Measurements from ENCODE around the gene SPRR4. TPM values are rescaled to one million over a fixed set of nuclear protein-coding genes. Genes with fewer than 3 reads are reported as not detected.

SPRR4 gene
- total RNA-seq, 4 donors from 2014 or later, result not detected

DNA sequence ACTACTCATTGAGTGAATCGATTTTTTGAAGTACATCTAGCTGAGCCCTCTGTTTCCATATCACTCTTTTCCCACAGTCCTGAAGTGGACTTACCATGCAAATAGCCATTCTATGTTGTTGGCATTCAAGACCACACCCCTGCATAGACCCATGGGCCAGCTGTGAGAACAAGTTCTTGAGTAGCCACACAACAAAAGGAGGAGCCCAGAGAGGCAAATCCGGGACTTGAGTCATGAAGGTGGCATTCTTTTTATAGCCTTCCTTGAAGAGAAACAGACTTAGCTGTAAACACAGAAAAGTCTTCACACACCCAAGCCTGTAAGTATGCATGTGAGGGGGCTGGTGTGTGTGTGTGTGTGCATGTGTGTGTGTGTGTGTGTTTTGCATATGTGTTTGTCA is 37.3 kb upstream of the SPRR4 start:
- Histone ChIP-seq H3K9me3 (no peaks in the 10 kb centered on the region), H3K27me3 (no peaks in the 10 kb centered on the region), H3K36me3 (no peaks in the 10 kb centered on the region), H3K27ac (no peak overlapping the region), H3K4me3 (no peak overlapping the region), H3K4me1 (no peaks in the 10 kb centered on the region)
- DNase-seq, result no peak
- no peak for TF ChIP-seq POLR2A (IDR thresholded peaks at IDR 0.05)
- TF ChIP-seq, protein P1, sequence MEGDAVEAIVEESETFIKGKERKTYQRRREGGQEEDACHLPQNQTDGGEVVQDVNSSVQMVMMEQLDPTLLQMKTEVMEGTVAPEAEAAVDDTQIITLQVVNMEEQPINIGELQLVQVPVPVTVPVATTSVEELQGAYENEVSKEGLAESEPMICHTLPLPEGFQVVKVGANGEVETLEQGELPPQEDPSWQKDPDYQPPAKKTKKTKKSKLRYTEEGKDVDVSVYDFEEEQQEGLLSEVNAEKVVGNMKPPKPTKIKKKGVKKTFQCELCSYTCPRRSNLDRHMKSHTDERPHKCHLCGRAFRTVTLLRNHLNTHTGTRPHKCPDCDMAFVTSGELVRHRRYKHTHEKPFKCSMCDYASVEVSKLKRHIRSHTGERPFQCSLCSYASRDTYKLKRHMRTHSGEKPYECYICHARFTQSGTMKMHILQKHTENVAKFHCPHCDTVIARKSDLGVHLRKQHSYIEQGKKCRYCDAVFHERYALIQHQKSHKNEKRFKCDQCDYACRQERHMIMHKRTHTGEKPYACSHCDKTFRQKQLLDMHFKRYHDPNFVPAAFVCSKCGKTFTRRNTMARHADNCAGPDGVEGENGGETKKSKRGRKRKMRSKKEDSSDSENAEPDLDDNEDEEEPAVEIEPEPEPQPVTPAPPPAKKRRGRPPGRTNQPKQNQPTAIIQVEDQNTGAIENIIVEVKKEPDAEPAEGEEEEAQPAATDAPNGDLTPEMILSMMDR (IDR thresholded peaks at IDR 0.05), result no peak
- intact Hi-C loops (cut with DNase I; ENCODE audit: low total_unique reads), result no loop called here

DNA sequence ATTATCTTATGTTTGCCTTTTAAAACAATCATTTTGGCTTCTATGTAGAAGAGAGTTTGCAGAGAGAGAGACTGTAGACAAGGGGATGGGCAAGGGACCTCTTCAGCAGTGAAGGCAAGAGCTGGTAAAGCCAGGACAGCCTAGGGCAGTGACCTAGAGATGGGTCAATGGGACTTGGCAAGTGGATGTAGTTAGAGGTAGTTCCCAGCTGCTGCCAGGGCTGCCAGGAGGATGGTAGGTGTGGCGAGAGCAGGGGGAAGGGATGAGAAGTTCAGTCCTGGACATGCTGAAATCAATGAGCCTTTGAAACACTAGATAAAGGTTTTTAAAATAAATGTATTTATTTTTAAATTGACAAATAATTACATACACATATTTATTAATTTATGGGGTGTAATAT is 29.8 kb upstream of the SPRR4 start:
- Histone ChIP-seq H3K27ac (no peak overlapping the region), H3K36me3 (no peaks in the 10 kb centered on the region), H3K9me3 (no peaks in the 10 kb centered on the region), H3K27me3 (no peaks in the 10 kb centered on the region), H3K4me3 (no peak overlapping the region), H3K4me1 (no peaks in the 10 kb centered on the region)
- TF ChIP-seq POLR2A (IDR thresholded peaks at IDR 0.05), result no peak
- TF ChIP-seq, protein P1 (IDR thresholded peaks at IDR 0.05), result no peak
- intact Hi-C loops (cut with DNase I; ENCODE audit: low total_unique reads), result no loop called here
- no peak for DNase-seq

DNA sequence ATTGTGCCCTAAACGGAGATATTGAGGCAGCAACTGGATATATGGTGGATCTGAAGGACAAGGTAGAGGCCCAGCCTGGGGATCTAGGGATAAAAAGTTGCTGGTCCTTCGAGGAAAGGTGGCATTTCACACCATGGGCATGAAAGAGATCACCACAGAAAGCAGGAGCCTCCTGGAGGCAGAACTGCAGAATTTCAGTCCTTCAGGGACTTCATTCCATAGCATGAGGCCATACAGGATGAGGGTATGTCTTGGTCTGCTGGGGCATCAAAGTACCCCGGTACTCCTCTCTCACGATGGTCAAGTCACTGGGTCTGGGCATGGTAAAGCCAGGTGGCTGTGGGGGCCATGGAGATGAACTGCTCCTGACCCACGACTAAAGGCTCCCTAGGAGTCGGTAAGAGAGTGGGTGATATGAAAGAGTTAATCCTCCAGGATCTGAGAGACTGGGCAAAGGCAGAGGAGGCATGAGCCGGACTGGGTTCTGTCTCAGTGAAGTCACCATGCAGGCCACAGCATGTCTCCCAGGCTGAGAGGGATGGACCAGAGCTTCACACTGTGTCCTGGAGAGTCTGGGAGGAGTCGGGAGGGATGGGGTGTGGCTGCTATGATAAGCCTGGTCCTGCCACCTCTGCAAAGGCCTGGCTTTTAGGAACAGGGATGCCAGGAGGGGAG is 29.3 kb upstream of the SPRR4 start:
- no peaks in the 10 kb centered on the region for H3K4me1 ChIP-seq
- H3K9me3 ChIP-seq, result no peaks in the 10 kb centered on the region
- H3K27ac ChIP-seq, result no peak overlapping the region
- DNase-seq, result no peak
- no peak for TF ChIP-seq POLR2A (IDR thresholded peaks at IDR 0.05)
- TF ChIP-seq, protein P1 (IDR thresholded peaks at IDR 0.05), result no peak
- H3K36me3 ChIP-seq, result no peaks in the 10 kb centered on the region
- intact Hi-C loops (cut with DNase I; ENCODE audit: low total_unique reads), result no loop called here
- no peak overlapping the region for H3K4me3 ChIP-seq
- no peaks in the 10 kb centered on the region for H3K27me3 ChIP-seq

DNA sequence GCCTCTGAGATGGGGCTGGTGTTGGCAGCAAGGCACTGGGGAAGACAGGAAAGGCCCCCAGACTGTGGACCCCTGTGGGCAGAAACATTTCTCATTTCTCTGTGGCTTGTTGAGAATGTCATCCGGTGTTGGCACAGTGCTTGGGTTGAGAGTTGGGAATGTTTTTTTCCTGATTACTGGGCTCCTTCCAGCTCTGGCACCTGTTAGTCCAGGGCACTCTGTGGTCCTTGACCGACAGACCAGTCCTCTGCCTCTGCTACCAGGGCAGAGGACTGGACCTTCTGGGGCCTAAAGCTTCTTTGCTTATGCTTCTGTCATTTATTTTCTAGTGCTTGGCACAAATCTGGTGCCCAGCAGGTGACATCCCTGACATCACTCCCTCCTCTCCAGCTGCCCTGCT is 28.3 kb upstream of the SPRR4 start:
- Histone ChIP-seq H3K36me3 (no peaks in the 10 kb centered on the region), H3K4me3 (no peak overlapping the region), H3K27ac (no peak overlapping the region), H3K4me1 (no peaks in the 10 kb centered on the region), H3K9me3 (no peaks in the 10 kb centered on the region), H3K27me3 (no peaks in the 10 kb centered on the region)
- intact Hi-C loops (cut with DNase I; ENCODE audit: low total_unique reads), result no loop called here
- no peak for DNase-seq
- no peak for TF ChIP-seq POLR2A (IDR thresholded peaks at IDR 0.05)
- TF ChIP-seq, protein P1 (IDR thresholded peaks at IDR 0.05), result no peak

DNA sequence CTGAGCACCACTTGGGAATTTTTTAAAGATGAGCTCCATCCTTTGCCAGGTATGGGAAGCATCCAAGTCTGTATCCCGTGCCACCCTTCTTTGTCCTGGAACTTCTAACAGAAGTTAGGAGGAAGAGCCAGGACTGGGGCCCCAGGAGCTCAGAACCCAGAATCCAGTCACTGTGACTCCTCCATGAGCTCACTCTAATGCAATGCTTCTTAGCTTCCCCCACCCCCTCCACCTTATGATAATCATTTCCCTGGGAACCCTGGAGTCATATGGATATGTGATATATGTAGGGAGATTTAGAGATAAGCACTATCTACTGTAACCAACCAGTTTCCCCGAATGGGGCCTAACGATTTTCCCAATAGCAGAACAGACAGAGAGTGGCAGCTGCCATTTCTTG is 24.2 kb upstream of the SPRR4 start:
- intact Hi-C loops (cut with DNase I; ENCODE audit: low total_unique reads), result no loop called here
- H3K36me3 ChIP-seq, result no peaks in the 10 kb centered on the region
- DNase-seq, result no peak
- TF ChIP-seq POLR2A (IDR thresholded peaks at IDR 0.05), result no peak
- TF ChIP-seq, protein P1 (IDR thresholded peaks at IDR 0.05), result no peak
- H3K4me1 ChIP-seq, result no peaks in the 10 kb centered on the region
- no peaks in the 10 kb centered on the region for H3K27me3 ChIP-seq
- no peak overlapping the region for H3K27ac ChIP-seq
- H3K4me3 ChIP-seq, result no peak overlapping the region
- H3K9me3 ChIP-seq, result no peaks in the 10 kb centered on the region

Data from uterus (tissue), 4 donors.